HepG2 (cell line): ENCODE data around the gene ADAMTS13. TPM values are rescaled to one million over a fixed set of nuclear protein-coding genes. Genes with fewer than 3 reads are reported as not detected.

Experiments
- ATAC-seq: fragments of 200-7000 bp; cut with Tn5 transposase; 3 replicates; pipeline ENCODE4 v1.9.1; 2020; ENCODE audit warnings: mild to moderate bottlenecking, moderate library complexity
- BruUV-seq: library from RNA; stranded (reverse); fragments of 400-500 nt; replicated peaks from 2 replicates; lab custom pipeline; 2021; lab: Mats Ljungman, UMichigan
- CTCF ChIA-PET: fragments of 300-600 bp; formaldehyde crosslinking; extraction: SDS; loops from one replicate; lab custom pipeline; 2021; ENCODE audit warnings: low total read pairs, inconsistent platforms, low intra/inter-chr PET ratio; lab: Yijun Ruan, JAX
- POLR2A ChIA-PET: fragments of 350-600 bp; sonication (Branson Sonifier 250); formaldehyde crosslinking; loops from one replicate; lab custom pipeline; 2020; ENCODE audit warnings: antibody characterized with exemption, inconsistent platforms; lab: Yijun Ruan, JAX
- DNase-seq: peaks from one replicate; pipeline ENCODE4 v3.0.0-alpha.2; 2015; ENCODE audit warnings: low spot score
- FAIRE-seq: peaks from 3 replicates; lab custom pipeline; 2011; peaks lifted over from hg19 to GRCh38; lab: Jason Lieb, UNC
- H2AFZ ChIP-seq: one replicate; pipeline ENCODE4 v1.6.1; 2011; ENCODE audit warnings: low read length, inconsistent platforms
- H3K27ac ChIP-seq: fragments of 300-600 bp; 3 replicates; pipeline ENCODE4 v1.8.0; 2011; ENCODE audit warnings: mixed run types, mild to moderate bottlenecking, mixed read lengths, low read length, inconsistent platforms; ENCODE audit not compliant: insufficient read depth; ENCODE audit errors: extremely low read length
- H3K27me3 ChIP-seq, 2 experiments: fragments of 200-600 bp in 1 of 2; 2 replicates in 1 of 2; 3 replicates in 1 of 2; pipeline versions ENCODE4 v1.6.0 to v1.8.0; 2011; ENCODE audit warnings: low read length in 2 of 2, mild to moderate bottlenecking in 2 of 2, moderate library complexity in 2 of 2, inconsistent platforms in 1 of 2; ENCODE audit not compliant: insufficient read depth in 2 of 2, control insufficient read depth in 1 of 2
- H3K36me3 ChIP-seq, 2 experiments: fragments of 200-600 bp in 1 of 2; replicated peaks in 1 of 2; 2 replicates in 1 of 2; 3 replicates in 1 of 2; pipeline versions ENCODE4 v1.5.1 to v1.8.0; 2011; ENCODE audit warnings: low read length in 2 of 2, inconsistent platforms in 1 of 2; ENCODE audit not compliant: insufficient read depth in 2 of 2, control insufficient read depth in 1 of 2
- H3K4me1 ChIP-seq: 2 replicates; pipeline ENCODE4 v1.5.1; 2012; ENCODE audit warnings: low read length, inconsistent platforms; ENCODE audit not compliant: insufficient read depth
- H3K4me2 ChIP-seq: 2 replicates; pipeline ENCODE4 v1.6.0; 2011; ENCODE audit warnings: low read depth, low read length, inconsistent platforms
- H3K4me3 ChIP-seq, 3 experiments: fragments of 200-600 bp in 1 of 3; sonication (generic), shearing (Covaris generic) in 1 of 3; replicated peaks in 1 of 3; 2 replicates each; pipeline ENCODE4 v1.5.1; 2011 to 2016; ENCODE audit warnings: low read length in 3 of 3, inconsistent platforms in 2 of 3, low read depth in 2 of 3, mild to moderate bottlenecking in 2 of 3, control low read depth in 1 of 3, mixed read lengths in 1 of 3; ENCODE audit not compliant: insufficient read depth in 1 of 3
- H3K79me2 ChIP-seq: one replicate; pipeline ENCODE4 v1.6.1; 2011; ENCODE audit warnings: low read length, inconsistent platforms; ENCODE audit not compliant: insufficient read depth
- H3K9ac ChIP-seq: 2 replicates; pipeline ENCODE4 v1.6.0; 2011; ENCODE audit warnings: mild to moderate bottlenecking, low read depth, low read length, inconsistent platforms; ENCODE audit not compliant: insufficient read depth
- H3K9me3 ChIP-seq: 2 replicates; pipeline ENCODE4 v1.5.1; 2012; ENCODE audit warnings: mild to moderate bottlenecking, low read length
- H4K20me1 ChIP-seq: 2 replicates; pipeline ENCODE4 v1.6.0; 2011; ENCODE audit warnings: inconsistent platforms, mild to moderate bottlenecking, low read length, moderate library complexity; ENCODE audit not compliant: insufficient read depth
- CBX1 ChIP-seq: IDR thresholded peaks from one replicate; pipeline ENCODE4 v1.6.1; 2016; ENCODE audit warnings: antibody characterized with exemption, low read depth
- FOSL1 ChIP-seq: sonication (generic); formaldehyde crosslinking; IDR thresholded peaks from 2 replicates; pipeline ENCODE4 v1.9.0; 2021; ENCODE audit warnings: missing genetic modification reagents, borderline replicate concordance
- FOXO1 ChIP-seq: sonication (generic); formaldehyde crosslinking; IDR thresholded peaks from 2 replicates; pipeline ENCODE4 v1.4.0; 2020; ENCODE audit warnings: missing genetic modification reagents
- MAF1 ChIP-seq: sonication (generic); formaldehyde crosslinking; IDR thresholded peaks from 2 replicates; pipeline ENCODE4 v1.5.0; 2020; ENCODE audit warnings: missing genetic modification reagents, borderline replicate concordance
- NFATC3 ChIP-seq: sonication (generic); formaldehyde crosslinking; IDR thresholded peaks from 2 replicates; pipeline ENCODE4 v1.5.1; 2020; ENCODE audit warnings: mild to moderate bottlenecking, missing genetic modification reagents
- PRDM4 ChIP-seq: sonication (generic); formaldehyde crosslinking; IDR thresholded peaks from 2 replicates; pipeline ENCODE4 v1.9.0; 2021; ENCODE audit warnings: missing genetic modification reagents, borderline replicate concordance
- ZNF589 ChIP-seq: sonication (generic); formaldehyde crosslinking; conservative IDR thresholded peaks from 2 replicates; pipeline ENCODE4 v1.8.0; 2022; ENCODE audit warnings: mild to moderate bottlenecking, moderate library complexity, missing genetic modification reagents
- ZNF629 ChIP-seq: sonication (generic); formaldehyde crosslinking; conservative IDR thresholded peaks from 2 replicates; pipeline ENCODE4 v1.5.0; 2020; ENCODE audit warnings: missing genetic modification reagents
- WGBS: methylation state at CpG from one replicate; pipeline ENCODE4 v1.1.6; 2017; ENCODE audit warnings: low lambda C conversion rate; 5-methylcytosine and 5-hydroxymethylcytosine counted together
- in situ Hi-C: cut with HindIII; loops from 2 replicates; pipeline ENCODE4 v1.10.0; 2017; ENCODE audit warnings: low pct_unique_long_range_greater_than_20kb; ENCODE audit not compliant: extremely low pct_ligation_motif_present
- intact Hi-C: fragments of 100-400 bp; cut with micrococcal nuclease; formaldehyde crosslinking; loops from one replicate; pipeline ENCODE4 v1.10.0; 2022; ENCODE audit not compliant: unreplicated experiment
- polyA plus RNA-seq, 8 experiments: library from polyadenylated mRNA; depleted of rRNA in 3 of 8; stranded (reverse) in 7 of 8; unstranded in 1 of 8; fragments of >200 nt; fragmentation: Illumina TruSeq in 4 of 8; extraction: Trizol in 4 of 8; gene quantifications; 2 replicates each; pipeline versions ENCODE4 v1.2.1 to v1.2.3, GENCODE V29; 2011 to 2016; ENCODE audit warnings: low read depth in 4 of 8, missing spikeins in 1 of 8, mixed read lengths in 1 of 8; ENCODE audit not compliant: insufficient read depth in 1 of 8
- total RNA-seq, 5 experiments: library from RNA; depleted of rRNA; stranded (reverse); fragments of >200 nt; fragmentation: Illumina TruSeq; extraction: Trizol; gene quantifications; 2 replicates each; pipeline ENCODE4 v1.2.3, GENCODE V29; 2016; ENCODE audit warnings: low read depth in 1 of 5
- TF ChIP-seq, protein P1 (sequence below): IDR thresholded peaks from 2 replicates; pipeline ENCODE4 v1.6.1; 2012; ENCODE audit warnings: low read length, improper control_type of control experiment
- TF ChIP-seq, protein P2 (sequence below): sonication (generic); formaldehyde crosslinking; IDR thresholded peaks from 2 replicates; pipeline ENCODE4 v1.8.1; 2023; ENCODE audit warnings: missing genetic modification reagents, inconsistent platforms, borderline replicate concordance

The ADAMTS13 gene
- total and polyA plus RNA-seq, 2 of the 13 experiments (the other 11 are each of a cell fraction or from before 2014, with no cell fraction given), result 0.91 to 4.5 TPM

- DNase-seq (no peak), FAIRE-seq (no peak), ATAC-seq (no peak)
- H3K27ac ChIP-seq, result no peak overlapping the region
- ChIA-PET CTCF (no interaction called here), POLR2A (interaction anchor here (1.3 kb wide), 1 partner anchor 146 kb away, joined by 3 read pairs; the partner anchor contains the start of genes MED22 and RPL7A)
- H2AFZ ChIP-seq, result no peak overlapping the region
- in situ Hi-C loops (no loop called here), intact Hi-C loops (no loop called here)
- WGBS, result 28% methylated on average over 11 of the region's 23 CpGs
- peaks cover 78% of the 10 kb centered on the region for H3K4me1 ChIP-seq
- no TSS peak for BruUV-seq
- no peak overlapping the region for H3K4me2 ChIP-seq
- H3K9ac ChIP-seq, result no peak overlapping the region
- H4K20me1 ChIP-seq, result no peaks in the 10 kb centered on the region
- no peak for TF ChIP-seq PRDM4
- no peak for TF ChIP-seq CBX1
- no peak for TF ChIP-seq FOXO1 (CRISPR knock-in tag)
- TF ChIP-seq, protein P1, sequence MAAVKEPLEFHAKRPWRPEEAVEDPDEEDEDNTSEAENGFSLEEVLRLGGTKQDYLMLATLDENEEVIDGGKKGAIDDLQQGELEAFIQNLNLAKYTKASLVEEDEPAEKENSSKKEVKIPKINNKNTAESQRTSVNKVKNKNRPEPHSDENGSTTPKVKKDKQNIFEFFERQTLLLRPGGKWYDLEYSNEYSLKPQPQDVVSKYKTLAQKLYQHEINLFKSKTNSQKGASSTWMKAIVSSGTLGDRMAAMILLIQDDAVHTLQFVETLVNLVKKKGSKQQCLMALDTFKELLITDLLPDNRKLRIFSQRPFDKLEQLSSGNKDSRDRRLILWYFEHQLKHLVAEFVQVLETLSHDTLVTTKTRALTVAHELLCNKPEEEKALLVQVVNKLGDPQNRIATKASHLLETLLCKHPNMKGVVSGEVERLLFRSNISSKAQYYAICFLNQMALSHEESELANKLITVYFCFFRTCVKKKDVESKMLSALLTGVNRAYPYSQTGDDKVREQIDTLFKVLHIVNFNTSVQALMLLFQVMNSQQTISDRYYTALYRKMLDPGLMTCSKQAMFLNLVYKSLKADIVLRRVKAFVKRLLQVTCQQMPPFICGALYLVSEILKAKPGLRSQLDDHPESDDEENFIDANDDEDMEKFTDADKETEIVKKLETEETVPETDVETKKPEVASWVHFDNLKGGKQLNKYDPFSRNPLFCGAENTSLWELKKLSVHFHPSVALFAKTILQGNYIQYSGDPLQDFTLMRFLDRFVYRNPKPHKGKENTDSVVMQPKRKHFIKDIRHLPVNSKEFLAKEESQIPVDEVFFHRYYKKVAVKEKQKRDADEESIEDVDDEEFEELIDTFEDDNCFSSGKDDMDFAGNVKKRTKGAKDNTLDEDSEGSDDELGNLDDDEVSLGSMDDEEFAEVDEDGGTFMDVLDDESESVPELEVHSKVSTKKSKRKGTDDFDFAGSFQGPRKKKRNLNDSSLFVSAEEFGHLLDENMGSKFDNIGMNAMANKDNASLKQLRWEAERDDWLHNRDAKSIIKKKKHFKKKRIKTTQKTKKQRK, result no peak
- no peak for TF ChIP-seq ZNF629 (CRISPR knock-in tag)
- TF ChIP-seq, protein P2, sequence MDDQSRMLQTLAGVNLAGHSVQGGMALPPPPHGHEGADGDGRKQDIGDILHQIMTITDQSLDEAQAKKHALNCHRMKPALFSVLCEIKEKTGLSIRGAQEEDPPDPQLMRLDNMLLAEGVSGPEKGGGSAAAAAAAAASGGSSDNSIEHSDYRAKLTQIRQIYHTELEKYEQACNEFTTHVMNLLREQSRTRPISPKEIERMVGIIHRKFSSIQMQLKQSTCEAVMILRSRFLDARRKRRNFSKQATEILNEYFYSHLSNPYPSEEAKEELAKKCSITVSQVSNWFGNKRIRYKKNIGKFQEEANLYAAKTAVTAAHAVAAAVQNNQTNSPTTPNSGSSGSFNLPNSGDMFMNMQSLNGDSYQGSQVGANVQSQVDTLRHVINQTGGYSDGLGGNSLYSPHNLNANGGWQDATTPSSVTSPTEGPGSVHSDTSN, result no peak
- TF ChIP-seq FOSL1, result no peak
- TF ChIP-seq ZNF589, result no peak
- TF ChIP-seq NFATC3 (CRISPR knock-in tag), result no peak
- no peak for TF ChIP-seq MAF1 (CRISPR knock-in tag)
- no peaks in the 10 kb centered on the region for H3K9me3 ChIP-seq
- H3K27me3 ChIP-seq, result peaks cover 15 to 73% of the 10 kb centered on the region in 2 experiments
- H3K79me2 ChIP-seq, result no peaks in the 10 kb centered on the region
- no peaks in the 10 kb centered on the region for H3K36me3 ChIP-seq
- no peak overlapping the region for H3K4me3 ChIP-seq
Observed at GRCh38 chr9:133493845-133494540, 71.8 kb downstream of the ADAMTS13 start.
